NCI-H748 treated with DMSO at 0.1 percent for 48 hours (cell line): Measurements from ENCODE around the gene GALNT17.

Experiments
- DNase-seq: peaks from one replicate; lab custom pipeline; 2025; lab: John Stamatoyannopoulos, UW

The GALNT17 gene

DNA sequence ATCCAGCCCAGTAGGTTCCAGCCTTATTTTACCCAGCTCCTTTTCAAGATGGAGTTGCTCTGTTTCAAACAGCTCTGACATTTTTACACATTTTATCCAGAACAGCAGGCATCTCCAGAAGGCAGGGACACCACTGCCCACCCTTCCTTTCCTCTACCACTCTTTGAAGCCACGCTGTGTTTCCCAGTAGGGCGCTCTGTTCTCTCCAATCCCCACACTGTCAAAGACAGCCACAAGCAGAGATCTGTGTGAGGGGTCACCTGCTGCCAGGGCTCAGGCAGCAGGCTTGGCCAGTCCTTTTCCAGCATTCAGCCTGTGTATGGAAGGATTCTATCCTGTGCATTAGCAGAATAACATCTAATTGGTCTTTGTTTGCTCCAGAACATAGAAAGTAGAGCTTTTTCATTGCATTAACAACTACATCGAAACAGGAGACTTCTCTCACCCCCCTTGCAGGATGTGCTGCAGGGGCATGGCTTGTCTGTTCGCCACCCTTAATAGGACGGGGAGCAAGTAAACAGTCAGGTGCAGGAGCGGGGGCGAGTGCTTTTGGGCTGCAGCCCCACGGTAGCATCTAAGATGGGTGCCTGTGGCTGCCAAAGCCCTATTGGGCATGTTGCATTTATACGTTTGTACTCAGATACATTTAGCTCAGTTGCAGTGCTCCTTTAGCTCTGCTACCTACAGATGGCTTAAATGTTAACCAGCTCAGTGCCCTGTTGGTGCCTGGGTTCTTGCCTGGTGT is 326.1 kb downstream of the GALNT17 start:
- DNase-seq, result no peak

DNA sequence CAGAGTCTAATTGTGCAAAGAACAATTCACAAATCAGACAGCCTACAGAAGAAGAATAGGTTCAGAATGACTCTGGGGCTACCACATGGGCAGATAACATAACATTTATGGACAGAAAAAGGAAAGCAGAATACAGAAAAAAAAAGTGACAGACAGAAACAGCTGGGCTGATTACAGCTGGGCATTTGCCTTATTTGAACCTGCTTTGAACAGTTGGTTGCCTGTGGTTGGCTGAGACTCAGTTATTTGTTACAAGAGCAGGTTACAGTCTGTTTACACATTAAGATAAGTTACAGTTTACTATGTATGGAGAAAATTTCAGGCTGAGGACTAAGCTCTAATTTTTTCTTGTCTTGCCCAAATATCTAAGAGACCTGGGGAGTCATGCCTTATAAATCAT is 327.2 kb downstream of the GALNT17 start:
- DNase-seq, result no peak

DNA sequence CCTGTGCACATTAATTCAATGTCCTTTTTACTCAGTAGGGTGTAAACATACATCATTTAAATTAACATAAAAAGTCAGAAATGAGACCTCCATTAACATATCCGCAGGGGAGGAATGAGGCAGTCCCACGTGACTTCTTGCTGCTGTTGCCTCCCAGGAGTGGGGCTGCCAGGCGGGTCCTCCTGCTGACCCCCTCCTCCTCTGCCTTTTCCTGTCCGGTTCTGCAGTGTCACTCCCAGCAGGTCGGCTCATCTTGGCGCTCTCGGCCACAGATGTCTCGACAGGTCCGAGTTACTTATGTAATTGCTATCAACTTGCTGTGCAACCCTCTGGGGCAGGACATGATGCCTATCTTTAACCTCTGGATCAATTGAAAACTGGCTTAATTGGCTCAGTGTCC is 329.6 kb downstream of the GALNT17 start:
- no peak for DNase-seq

DNA sequence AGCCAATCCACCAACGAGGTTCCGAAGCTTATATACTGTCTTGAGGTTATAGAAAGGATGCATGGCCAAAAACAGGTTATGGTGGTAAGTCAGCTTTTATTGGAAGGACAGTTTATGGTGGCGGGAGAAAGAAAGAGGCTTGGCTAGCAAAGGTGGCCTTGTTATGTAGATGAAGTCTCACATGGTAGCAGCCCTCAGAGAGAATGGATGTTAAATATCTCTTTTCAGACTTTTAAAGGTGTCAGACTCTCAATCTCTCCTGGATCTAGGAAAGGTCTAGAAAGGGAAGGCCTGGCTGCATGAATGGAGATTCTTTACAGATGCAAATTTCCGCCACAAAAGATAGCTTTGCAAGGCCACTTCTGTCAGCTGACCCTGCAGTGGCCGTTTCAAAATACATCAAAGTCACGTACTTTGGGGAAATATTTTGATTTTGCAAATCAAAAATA is 333.8 kb downstream of the GALNT17 start:
- DNase-seq, result no peak

DNA sequence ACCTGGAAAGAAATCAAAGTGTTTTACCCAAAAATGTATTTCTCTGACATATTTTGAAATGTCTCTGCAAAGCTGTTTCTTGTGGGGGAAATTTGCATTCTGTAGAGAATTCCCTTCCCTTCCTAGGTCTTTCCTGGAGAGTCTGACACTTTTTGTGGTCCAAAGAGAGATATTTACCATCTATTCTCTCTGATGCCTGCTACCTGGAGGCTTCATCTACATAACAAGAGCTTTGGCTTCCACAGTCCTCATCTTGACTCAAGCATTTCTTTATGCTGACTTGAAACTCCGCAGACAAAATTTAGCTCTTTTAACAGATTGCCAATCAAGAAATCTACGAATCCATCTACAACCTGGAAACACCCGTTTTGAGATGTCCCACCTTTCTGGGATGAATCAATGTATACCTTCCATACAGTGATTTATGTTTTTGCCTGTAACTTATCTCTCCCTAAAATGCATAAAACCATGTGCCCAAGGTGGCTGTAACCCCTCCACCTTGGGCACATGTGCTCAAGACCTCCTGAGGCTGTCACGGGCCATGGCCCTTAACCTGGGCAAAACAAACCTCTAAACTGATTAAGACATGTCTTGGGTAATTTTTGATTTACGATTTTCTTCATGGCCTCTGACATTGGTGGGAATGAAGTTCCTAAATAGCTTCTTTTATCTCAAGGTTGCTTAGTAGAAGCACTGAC is 334.7 kb downstream of the GALNT17 start:
- no peak for DNase-seq

DNA sequence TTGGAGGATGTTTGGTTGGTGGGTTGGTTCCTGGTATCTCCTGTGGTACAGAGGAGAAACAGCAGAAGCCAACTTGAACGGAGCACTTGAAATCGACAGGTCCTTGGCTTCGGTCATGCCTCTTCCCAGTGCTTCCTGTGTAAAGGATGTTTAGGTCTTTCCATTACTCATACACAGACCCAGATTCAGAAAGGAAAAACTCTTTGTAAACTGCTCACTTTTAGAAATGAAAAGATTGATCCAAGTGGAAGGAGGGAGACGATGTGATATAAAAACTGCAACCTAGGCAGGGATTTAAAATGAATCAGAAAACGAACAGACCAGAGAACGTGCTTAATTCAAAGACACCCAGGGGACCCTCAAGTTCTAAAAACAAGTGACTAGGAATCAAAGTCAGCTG is 338.4 kb downstream of the GALNT17 start:
- DNase-seq, result no peak

DNA sequence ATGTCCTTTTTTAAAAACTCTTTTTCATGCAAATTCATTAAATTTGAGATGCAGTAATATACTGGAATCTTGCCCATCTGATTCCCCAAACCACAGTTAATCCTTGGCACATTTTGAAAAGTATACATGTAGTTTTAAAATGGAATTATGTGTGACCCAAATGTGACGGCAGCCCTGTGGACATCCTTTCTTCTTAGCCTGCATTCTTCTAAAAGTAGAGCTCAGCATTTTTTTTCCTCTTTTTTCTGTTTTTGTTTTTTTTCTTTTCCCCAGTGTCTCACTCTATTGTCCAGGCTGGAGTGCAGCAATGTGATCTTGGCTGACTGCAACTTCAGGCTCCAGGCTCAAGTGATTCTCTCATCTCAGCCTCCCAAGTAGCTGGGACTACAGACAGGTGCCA is 338.9 kb downstream of the GALNT17 start:
- DNase-seq, result no peak

DNA sequence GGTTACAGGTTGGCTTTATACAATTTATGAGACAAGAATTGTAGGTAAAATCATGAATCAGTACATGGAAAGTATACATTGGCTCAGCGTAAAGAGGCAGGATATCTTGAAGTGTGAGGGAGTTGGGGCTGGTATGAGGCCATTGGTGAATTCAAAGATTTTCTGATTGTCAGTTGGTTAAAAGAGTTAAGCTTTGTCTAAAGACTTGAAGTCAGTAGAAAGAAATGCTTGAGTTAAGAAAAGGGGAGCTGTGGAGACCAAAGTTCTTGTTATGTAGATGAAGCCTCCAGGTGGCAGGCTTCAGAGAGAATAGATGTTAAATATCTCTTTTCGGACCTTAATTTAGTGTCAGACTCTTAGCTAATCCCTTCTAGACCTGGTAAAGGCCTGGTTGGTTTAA is 341.0 kb downstream of the GALNT17 start:
- no peak for DNase-seq

DNA sequence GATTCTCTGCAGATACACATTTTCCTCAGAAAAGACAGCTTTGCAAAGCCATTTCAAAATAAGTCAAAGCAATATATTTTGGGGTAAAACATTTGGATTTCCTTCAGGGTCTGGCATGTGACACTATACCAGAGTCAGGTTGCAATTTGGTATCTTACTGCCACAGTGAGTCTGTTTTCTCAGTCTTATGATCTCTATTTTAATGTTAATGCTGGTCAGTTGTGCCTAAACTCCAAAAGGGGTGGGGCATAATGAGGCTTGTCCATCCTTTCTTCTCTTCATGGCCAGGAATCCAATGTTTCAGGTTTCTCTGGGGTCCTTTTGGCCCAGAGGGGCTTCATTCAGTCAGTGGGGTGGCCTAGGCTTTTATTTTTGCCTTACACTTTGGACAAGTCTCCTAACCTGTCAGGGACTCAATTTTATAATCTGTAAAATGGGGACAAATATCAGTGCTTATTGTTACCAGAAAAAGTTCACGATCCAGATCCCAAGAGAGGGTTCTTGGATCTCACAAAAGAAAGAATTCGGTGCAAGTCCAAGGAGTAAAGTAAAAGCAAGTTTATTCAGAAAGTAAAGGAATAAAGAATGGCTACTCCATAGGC is 341.5 kb downstream of the GALNT17 start:
- DNase-seq, result no peak

DNA sequence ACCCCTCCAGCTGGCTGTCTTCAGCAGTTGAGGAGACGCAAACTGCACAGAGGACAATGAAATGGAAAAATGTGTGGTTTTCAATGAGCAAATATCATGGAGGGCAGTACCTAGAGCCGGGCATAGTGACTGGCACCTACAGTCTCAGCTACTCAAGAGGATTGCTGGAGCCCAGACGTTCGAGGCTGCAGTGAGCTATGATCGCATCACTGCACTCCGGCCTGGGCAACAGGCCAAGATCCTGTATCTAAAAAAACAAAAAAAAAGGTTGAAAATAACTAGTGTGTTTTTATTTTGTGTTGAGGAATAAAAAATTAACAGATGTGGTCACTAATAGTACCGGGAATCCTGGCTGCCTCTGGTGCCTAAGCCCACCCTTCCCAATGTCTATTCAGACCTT is 345.5 kb downstream of the GALNT17 start:
- no peak for DNase-seq

DNA sequence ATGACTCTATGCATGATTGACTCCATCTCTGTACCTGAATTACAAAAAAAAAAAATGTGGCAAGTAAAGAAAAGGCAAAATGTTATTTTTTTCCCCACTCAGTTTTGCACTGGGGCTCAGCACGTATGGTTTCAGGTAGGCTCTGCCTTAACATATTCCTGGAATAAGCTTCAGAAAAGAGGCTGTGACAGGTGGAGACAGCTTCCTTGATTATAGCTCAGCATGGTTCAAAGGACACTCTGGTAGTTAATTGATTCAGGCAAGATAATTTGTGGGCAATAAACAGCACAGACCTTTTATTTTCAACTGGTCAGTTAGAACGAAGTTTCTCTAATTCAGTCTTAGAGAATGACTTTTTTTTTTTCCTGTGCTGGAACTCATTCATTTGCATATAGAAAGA is 347.3 kb downstream of the GALNT17 start:
- DNase-seq, result no peak

DNA sequence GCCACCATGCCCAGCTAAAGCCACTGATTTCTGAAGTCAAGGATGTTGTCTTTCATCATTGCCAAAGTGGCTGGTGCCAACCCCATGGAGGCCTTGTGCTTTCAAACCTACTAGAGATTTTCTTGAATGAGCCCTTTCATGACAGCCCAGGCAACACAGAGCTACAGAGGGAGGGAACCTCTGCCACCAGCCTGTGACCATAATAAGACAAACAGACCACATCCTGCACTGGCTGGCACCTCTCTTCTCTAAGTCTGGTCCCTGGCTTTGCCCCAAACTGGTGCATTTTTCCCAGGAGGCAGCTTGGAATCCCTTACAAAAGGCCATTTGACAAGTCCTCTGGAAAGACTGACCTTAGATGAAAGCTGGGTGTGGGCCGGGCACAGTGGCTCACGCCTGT is 348.8 kb downstream of the GALNT17 start:
- no peak for DNase-seq

DNA sequence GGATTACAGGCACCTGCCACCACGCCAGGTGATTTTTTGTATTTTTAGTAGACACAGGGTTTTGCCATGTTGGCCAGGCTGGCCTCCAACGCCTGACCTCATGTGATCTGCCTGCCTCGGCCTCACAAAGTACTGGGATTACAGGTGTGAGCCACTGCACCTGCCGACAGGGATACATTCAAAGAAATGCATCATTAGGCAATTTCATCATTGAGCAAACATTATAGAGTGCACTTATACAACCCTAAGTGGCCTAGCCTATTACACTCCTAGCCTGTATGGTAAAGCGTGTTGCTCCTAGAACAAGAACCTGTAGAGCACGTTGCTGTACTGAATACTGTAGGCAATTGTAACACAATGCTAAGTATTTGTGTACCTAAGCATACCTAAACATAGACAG is 350.3 kb downstream of the GALNT17 start:
- DNase-seq, result peak; percentile 31

DNA sequence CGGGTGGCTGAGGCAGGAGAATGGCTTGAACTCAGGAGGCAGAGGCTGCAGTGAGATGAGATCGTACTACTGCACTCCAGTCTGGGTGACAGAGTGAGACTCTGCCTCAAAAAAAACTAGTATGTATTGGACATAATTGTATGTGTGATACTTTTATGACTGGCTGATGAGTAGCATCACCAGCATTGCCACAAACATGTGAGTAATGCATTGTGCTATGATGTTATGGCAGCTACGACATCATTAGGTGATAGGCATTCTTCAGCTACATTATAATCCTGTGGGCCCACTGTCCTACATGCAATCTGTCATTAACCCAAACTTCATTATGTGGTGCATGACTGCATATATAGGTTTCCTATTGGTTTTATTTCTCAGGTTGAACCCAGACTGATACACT is 352.4 kb downstream of the GALNT17 start:
- DNase-seq, result no peak

DNA sequence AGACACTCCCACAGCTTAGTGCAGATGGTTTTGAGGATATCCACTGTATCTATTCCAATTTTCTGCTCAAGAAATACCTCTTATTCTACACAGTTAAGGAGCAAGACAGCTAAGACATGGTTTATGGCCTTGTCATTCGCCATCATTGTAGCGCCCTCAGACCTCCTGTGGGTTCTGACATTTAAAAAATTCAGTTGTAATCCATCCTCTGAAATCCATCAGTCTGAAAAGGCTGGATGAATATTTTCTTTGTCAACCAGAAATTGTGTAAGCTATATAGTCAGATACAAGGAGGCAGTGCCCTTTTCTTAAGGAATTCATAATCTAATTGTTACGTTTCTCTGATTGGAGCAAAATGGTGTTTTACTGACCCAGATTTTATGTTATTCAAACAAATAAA is 353.6 kb downstream of the GALNT17 start:
- no peak for DNase-seq

DNA sequence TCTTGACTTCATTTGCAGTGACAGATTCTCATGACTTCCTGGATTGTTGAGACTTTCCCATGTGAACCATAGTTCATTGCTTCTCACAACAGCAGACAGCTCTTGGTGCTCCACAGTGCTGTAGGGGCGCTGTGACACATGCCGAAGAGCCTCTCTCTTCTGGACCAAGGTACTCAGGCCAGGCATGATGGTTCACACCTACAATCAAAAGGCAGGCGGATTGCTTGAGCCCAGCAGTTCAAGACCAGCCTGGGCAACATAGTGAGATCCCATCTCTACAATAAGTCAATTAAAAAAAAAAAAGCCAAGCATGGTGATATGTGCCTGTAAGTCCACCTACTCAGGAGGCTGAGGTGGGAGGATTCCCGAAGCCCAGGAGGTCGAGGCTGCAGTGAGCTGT is 354.5 kb downstream of the GALNT17 start:
- no peak for DNase-seq

DNA sequence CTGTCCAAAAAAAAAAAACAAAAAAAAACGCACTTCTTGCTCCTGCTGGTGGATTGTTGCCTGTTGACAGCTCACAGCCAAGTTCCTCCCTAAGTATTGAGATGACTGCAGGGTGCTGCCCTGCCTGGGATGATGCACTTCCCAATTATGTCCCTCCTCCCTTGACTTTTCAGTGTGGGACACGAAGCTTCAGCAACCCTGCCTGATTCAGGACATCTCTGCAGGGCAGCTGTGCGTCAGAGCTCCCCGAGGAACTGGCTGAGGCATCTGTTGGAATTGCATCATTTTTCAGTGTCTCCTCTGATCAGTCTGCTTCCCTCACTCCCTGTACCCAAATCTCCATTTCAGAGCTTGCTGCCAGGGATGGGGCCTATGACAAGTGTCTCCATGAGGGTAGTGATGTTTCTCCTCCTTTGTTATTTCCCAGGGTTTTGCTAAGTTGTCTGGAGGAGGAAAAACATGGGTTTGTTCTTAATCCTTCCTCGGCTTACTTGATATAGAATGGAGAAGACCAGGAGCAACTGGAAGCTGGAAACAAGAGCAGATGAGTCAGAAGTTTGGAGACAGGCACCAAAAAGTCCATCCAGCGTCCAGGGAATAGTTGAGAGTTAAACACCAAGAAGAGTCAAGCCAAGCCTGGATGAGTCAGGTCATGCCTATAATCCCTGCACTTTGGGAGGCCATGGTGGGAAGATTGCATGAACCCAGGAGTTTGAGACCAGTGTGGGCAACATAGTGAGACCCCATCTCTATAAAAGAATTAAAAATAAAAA is 355.1 kb downstream of the GALNT17 start:
- no peak for DNase-seq

DNA sequence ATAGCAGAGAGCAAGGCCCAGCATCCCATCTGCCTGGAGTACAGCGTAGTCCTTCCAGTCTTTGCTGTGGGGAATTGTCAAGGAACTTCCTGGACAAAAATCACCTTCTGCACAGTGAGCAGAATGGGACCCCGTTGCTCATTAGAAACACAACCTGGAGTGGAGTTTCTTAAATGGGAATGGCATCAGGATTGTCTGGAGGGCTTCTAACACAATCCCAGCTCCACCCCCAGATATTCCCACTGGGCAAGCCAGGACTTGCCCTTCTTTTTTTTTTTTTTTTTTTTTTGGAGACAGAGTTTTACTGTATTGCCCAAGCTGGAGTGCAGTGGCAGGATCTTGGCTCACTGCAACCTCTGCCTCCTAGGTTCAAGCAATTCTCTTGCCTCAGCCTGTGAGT is 356.4 kb downstream of the GALNT17 start:
- no peak for DNase-seq

DNA sequence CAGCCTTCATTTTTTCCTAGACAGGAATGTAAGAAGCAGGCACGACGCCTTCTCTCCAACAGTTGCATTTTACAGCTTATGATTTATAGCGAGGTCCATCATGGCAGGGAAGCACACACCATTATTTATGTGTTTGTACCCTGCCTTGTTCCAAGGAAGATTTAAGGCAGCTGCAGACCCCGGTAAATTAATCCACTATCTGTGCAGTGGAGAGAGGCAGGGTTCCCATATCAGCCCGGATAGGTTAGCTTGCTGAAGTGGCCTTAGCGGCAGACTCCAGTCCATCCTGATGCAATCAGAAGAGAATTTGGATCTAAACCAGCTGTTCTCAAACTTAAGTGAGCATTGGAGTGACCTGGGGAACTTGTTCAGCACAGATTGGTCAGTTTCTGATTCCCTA is 359.4 kb downstream of the GALNT17 start:
- no peak for DNase-seq

DNA sequence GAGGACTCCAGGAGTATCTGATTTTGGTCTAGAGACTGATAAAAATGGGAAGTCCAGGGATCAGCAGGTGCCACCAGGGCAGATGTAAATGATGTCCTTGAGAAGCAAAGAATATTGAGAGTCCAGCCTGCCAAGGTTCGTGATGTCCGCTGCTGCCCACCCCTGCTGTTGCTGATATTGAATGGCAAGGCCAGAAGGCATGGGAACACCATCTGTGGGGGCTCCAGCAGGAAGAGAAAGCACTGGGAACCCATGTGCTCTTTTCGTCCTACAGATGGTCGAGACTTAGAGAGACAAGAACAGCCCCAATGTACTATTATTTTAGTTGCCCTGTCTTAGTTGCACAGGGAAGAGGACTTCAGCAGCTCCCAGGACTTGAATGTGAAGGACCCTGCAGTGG is 363.9 kb downstream of the GALNT17 start:
- no peak for DNase-seq

DNA sequence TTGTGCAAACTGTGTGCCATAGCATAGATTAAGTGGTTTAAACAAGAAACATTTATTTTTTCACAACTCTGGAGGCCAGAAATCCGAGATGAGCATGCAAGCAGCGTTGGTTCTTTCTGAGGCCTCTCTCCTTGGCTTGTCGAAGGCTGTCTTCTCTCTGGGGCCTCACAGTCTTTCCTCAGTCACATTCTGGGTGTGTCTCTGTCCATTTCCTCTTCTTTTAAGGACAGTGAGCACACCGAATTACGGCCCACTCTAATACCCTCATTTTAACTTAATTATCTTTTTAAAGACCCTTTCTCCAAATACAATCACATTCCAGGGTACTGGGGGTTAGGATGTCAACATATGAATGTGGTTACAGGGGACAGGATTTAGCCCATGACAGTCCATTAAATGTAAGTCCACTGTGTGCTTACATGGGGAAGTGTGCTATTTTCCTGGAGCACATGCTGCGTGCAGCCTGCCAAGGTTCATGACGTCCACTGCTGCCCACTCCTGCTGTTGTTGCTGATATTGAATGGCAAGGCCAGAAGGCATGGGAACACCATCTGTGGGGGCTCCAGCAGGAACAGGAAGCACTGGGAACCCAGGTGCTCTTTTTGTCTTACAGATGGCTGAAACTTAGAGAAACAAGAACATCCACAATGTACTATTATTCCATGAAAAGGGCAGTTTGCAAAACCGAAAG is 365.5 kb downstream of the GALNT17 start:
- DNase-seq, result no peak

DNA sequence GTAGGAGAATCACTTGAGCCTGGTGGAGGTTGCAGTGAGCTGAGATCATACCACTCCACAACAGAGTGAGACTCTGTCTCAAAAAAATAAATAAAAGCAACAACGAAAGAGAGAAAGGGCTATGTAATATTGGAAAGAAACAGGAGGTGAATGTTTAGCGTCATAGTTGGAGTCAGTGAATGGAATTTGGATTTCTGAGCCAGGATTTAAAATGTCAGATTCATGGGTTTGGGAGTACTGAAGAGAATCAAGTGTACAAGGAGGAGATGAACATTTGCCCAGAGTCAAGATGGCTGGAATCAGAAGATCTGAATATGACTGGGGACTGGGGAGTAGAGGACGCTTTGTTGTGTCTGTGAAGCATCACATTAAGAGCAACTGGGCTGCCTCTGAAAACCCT is 366.4 kb downstream of the GALNT17 start:
- no peak for DNase-seq
